ENCODE results near the gene VTCN1. TPM values are rescaled to one million over a fixed set of nuclear protein-coding genes. Genes with fewer than 3 reads are reported as not detected.

Gene VTCN1
- total RNA-seq, 1 experiment from 2014 or later = not detected

DNA sequence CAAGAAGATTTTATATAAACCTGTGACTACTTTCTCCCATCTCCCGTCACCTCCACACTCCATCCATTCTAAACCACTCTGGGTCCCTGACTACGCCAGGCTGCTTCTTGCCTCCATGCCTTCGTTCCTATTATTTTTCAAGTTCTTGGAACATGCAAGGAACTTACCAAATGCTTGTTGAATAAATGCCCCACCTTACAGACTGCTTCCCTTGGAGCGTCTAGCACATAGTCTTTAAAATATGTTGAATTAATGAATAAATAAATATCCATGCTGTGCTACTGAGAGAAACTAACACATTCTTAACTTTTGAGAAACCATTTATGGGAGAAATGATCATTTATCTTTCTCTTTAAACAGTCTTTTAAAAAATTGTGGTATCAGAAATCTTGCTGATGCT, 27.6 kb downstream of the VTCN1 start:
- no peak for DNase-seq
- H3K36me3 ChIP-seq (replicated peaks; ENCODE audit: control insufficient read depth, insufficient read depth, low read length) = no peaks in the 10 kb centered on the region
- no peaks in the 10 kb centered on the region for H3K27me3 ChIP-seq (ENCODE audit: control insufficient read depth, insufficient read depth, low read length)

DNA sequence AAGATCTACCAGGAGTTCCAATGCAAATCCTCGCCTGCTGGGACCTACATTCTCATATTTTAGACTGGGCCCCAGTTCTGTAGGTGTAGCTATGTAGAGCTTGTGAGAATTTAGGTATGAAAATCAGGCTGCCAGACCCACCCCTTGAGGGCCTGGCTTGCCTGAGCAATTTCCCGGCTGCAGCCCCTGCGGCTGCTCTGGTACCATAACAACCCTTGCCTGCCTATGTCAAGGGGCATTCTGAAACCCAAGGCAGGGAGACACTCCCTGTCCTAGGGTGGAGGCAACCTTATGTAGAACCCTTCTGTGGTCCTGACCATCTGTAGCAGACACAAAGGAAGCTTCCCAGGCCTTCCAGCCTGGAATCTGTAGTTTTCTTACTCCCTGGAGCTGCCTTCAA, 28.4 kb downstream of the VTCN1 start:
- no peaks in the 10 kb centered on the region for H3K27me3 ChIP-seq (ENCODE audit: control insufficient read depth, insufficient read depth, low read length)
- H3K4me3 ChIP-seq (ENCODE audit: insufficient read depth, low read depth, low read length) = no peak overlapping the region
- DNase-seq = no peak
- H3K36me3 ChIP-seq (replicated peaks; ENCODE audit: control insufficient read depth, insufficient read depth, low read length) = no peaks in the 10 kb centered on the region

More for the DNA sequence above, 27.6 kb downstream of the VTCN1 start:
- H3K4me3 ChIP-seq (ENCODE audit: insufficient read depth, low read depth, low read length) = no peak overlapping the region

DNA sequence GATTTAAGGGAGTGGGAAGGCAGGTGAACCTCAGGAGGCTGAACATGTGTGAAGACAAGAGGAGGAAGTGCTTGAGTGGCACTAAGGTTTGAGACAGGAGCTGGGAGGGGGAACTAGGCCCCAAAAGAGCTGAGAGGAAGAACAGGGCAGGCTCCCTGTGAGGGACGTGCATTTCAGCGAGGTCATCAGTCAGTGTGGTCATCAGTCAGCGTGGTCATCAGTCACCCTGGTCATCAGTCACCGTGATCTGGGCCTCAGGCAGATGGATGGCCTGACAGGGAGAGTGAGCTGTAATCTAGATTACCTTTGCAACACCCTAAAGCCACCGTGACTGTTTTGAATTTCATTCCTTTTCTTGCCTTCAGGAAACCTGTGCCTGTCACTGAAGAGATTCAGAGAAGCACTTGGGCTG, 29.1 kb downstream of the VTCN1 start:
- no peaks in the 10 kb centered on the region for H3K36me3 ChIP-seq (replicated peaks; ENCODE audit: control insufficient read depth, insufficient read depth, low read length)
- DNase-seq = no peak

DNA sequence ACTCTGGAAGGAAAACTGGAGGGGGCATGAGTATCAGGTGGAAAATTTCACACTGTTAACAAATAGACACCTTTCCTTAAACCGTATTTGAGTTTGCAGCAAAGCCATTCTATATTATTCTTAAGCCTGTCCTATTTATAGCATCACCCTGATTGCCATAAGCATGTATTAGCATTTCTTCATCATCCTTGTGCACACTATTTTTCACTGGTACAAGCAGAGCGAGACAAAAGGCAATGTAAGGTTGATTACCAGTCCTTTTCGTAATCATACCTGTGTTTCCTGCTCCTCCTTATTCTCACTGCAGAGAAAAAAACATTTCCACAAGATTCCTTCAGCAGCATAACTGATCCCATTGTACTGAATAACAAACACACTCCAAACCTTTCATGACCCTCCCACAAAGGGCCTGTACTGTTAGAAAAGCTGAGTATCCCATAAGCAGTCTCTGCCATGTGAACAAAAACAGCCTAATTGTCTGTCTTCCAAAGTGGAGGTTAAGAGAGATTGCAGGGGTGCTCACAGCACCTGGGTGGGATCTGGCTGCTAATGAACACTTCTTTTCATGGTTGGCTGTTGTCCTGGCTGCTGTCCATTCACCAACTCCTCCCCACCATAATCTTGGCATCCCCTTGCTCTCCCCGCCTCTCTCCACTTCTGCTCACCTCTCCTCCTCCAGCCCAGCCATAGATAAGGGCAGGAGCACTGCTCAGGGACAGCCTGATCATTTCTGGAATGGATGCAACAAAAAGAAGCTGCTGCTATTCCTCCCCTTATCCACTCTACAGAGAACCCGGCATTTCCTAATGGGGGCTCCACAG, 30.4 kb downstream of the VTCN1 start:
- Histone ChIP-seq H3K27me3 (ENCODE audit: control insufficient read depth, insufficient read depth, low read length) (no peaks in the 10 kb centered on the region), H3K4me3 (ENCODE audit: insufficient read depth, low read depth, low read length) (no peak overlapping the region), H3K36me3 (replicated peaks; ENCODE audit: control insufficient read depth, insufficient read depth, low read length) (no peaks in the 10 kb centered on the region)
- DNase-seq = no peak

More for the DNA sequence above, 29.1 kb downstream of the VTCN1 start:
- no peaks in the 10 kb centered on the region for H3K27me3 ChIP-seq (ENCODE audit: control insufficient read depth, insufficient read depth, low read length)
- no peak overlapping the region for H3K4me3 ChIP-seq (ENCODE audit: insufficient read depth, low read depth, low read length)

DNA sequence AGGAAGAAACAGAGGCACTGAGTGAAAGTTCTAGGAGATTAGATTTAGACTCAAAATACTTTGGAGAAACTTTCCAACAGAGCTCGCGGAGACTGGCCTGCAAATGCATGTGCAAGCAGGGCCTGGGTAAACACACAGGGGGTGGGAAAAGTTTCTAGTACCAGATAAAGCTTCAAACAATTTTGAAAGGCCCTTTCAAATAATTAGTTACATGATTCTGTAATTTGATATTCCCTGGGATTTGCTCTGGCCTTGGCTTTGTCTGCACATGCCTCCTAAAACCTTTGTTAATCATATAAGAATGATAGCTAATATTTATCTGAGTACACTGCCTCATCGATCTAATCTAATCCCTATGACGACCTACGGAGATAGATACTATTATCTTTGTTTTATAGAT, 31.3 kb downstream of the VTCN1 start:
- no peak for DNase-seq
- Histone ChIP-seq H3K36me3 (replicated peaks; ENCODE audit: control insufficient read depth, insufficient read depth, low read length) (no peaks in the 10 kb centered on the region), H3K4me3 (ENCODE audit: insufficient read depth, low read depth, low read length) (no peak overlapping the region), H3K27me3 (ENCODE audit: control insufficient read depth, insufficient read depth, low read length) (no peaks in the 10 kb centered on the region)

DNA sequence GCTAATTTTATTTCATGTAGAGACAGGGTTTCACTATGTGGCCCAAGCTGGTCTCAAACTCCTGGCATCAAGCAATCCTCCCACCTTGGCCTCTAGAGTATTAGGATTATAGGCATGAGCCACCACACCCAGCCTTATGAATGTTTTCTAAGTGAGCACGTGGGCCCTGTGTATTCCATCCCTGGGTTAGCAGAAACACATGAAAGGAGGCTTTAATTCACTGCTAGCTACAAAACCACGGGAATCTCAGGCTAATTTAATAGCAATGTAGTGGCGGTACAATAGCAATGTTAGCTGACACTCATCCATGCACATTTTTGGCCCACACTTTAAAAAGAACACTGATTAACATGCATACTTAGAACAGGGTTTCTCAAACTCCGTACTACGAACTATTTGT, 32.0 kb downstream of the VTCN1 start:
- no peaks in the 10 kb centered on the region for H3K36me3 ChIP-seq (replicated peaks; ENCODE audit: control insufficient read depth, insufficient read depth, low read length)

DNA sequence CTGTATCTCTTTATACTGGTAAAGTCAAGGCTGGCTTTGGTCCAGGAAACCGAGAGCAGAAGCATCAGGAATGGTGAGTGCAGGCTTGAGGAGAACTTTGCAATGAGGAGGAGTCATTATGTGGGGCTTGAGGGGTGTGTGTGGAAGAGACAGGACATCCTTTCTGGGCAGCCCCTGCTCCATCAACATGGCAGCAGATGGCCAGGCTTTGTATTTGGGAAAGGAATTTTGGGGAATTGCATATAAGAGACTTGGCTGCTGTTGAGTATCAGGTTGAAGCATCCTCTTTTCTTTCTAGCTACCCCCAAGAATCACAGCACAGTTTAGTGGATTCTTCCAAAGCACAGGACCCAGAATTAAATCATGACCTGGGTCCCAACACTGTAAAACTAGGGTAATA, 33.4 kb downstream of the VTCN1 start:
- no peaks in the 10 kb centered on the region for H3K27me3 ChIP-seq (ENCODE audit: control insufficient read depth, insufficient read depth, low read length)
- H3K4me3 ChIP-seq (ENCODE audit: insufficient read depth, low read depth, low read length) = no peak overlapping the region
- no peaks in the 10 kb centered on the region for H3K36me3 ChIP-seq (replicated peaks; ENCODE audit: control insufficient read depth, insufficient read depth, low read length)
- no peak for DNase-seq

More for the DNA sequence above, 32.0 kb downstream of the VTCN1 start:
- no peak overlapping the region for H3K4me3 ChIP-seq (ENCODE audit: insufficient read depth, low read depth, low read length)
- no peak for DNase-seq
- H3K27me3 ChIP-seq (ENCODE audit: control insufficient read depth, insufficient read depth, low read length) = no peaks in the 10 kb centered on the region

DNA sequence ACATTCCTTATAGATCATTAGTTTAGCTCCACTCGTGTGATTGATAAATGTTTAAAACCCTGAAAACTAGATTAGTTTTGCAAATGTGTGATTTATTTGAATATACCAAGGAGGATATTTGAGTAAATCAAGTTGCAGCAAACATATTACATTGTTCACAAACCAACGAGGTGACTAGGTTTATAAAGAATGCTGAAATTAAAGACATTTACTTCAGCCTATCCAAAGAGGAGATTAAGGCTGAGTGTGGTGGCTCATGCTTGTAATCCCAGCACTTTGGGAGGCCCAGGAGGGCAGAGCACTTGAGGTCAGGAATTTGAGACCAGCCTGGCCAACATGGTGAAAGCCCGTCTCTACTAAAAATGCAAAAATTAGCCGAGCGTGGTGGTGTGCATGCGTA, 34.1 kb downstream of the VTCN1 start:
- no peak overlapping the region for H3K4me3 ChIP-seq (ENCODE audit: insufficient read depth, low read depth, low read length)
- H3K27me3 ChIP-seq (ENCODE audit: control insufficient read depth, insufficient read depth, low read length) = no peaks in the 10 kb centered on the region
- H3K36me3 ChIP-seq (replicated peaks; ENCODE audit: control insufficient read depth, insufficient read depth, low read length) = no peaks in the 10 kb centered on the region
- DNase-seq = no peak

DNA sequence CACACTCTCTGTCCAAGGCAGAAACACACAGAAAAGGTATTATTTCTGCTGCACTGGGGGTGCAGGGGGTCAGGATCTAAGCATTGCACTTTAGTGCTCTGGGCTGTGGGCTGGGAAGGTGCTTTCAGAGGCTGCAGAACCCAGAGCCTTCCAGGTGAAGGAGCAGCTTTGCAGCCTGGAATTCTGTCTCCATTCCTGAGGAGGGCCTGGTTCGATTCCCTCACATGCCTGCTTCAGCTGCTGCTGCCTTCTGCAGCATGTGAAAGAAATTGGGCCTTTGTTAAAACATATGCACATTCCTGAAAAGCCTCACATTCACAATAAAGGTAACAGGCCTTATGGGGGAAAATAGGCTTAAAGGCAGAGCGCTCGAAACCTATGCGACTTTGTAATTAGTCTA, 35.9 kb downstream of the VTCN1 start:
- no peak for DNase-seq
- H3K36me3 ChIP-seq (replicated peaks; ENCODE audit: control insufficient read depth, insufficient read depth, low read length) = no peaks in the 10 kb centered on the region
- no peaks in the 10 kb centered on the region for H3K27me3 ChIP-seq (ENCODE audit: control insufficient read depth, insufficient read depth, low read length)
- no peak overlapping the region for H3K4me3 ChIP-seq (ENCODE audit: insufficient read depth, low read depth, low read length)

DNA sequence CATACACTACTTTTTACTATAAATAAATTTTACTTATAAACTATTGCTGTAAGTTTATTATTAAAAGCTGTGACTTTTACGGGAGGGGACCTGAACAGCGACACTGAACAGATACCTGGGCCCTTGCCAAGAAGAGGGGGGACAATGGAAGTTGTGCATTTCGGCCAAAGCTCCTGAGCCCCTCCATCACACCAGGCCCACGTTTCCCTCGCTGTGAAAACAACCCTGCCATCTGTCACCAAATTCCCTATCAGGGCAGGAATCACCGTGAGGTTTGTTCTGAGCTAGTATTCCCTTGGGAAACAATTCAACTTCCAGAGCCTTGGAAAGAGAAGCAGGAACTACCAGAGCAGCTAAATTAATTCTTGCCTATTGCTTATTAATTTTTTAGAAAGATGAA, 37.0 kb downstream of the VTCN1 start:
- DNase-seq = no peak
- Histone ChIP-seq H3K36me3 (replicated peaks; ENCODE audit: control insufficient read depth, insufficient read depth, low read length) (no peaks in the 10 kb centered on the region), H3K4me3 (ENCODE audit: insufficient read depth, low read depth, low read length) (no peak overlapping the region), H3K27me3 (ENCODE audit: control insufficient read depth, insufficient read depth, low read length) (no peaks in the 10 kb centered on the region)

DNA sequence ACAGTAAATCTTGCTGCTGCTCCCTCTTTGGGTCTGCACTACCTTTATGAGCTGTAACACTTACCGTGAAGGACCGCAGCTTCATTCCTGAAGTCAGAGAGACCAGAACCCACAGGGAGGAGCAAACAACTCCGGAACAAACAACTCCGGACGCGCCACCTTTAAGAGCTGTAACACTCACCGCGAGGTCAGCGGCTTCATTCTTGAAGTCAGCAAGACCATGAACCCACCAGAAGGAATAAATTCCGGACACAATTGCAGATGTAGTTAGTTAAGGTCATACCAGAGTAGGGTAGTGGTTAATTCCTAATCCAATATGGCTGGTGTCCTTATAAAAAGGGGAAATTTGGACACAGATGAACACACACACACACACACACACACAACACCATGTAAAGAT, 37.7 kb downstream of the VTCN1 start:
- no peak overlapping the region for H3K4me3 ChIP-seq (ENCODE audit: insufficient read depth, low read depth, low read length)
- no peaks in the 10 kb centered on the region for H3K36me3 ChIP-seq (replicated peaks; ENCODE audit: control insufficient read depth, insufficient read depth, low read length)
- no peaks in the 10 kb centered on the region for H3K27me3 ChIP-seq (ENCODE audit: control insufficient read depth, insufficient read depth, low read length)
- no peak for DNase-seq

DNA sequence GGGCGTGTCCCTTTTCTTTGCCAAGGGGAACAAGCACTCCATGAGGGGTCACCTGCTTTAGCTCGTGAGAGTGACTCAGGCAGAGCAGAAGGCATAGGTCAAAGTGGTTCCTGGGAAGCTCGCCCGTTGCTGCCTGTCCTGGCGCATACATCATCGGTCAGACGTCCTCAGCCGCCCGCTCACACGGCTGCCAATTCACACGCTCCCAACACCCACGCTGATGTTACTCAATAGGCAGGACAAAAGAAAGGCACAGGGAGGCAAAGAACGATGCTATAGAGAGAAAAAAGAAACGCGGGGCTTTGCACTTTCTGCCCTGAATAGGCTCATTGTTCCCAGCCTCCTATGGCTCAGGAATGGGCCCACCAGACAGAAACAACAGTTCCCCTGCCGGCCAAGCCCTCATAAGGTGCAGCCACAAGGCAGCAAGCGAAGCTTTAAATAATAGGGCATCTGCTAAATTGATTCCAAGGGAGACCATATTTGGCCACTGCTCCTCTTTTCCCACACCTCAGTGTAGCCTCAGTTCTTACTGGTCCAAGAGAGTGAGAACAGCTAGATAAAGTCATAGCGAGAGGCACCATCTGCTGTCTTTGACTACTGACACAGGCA, 38.7 kb downstream of the VTCN1 start:
- DNase-seq = no peak

DNA sequence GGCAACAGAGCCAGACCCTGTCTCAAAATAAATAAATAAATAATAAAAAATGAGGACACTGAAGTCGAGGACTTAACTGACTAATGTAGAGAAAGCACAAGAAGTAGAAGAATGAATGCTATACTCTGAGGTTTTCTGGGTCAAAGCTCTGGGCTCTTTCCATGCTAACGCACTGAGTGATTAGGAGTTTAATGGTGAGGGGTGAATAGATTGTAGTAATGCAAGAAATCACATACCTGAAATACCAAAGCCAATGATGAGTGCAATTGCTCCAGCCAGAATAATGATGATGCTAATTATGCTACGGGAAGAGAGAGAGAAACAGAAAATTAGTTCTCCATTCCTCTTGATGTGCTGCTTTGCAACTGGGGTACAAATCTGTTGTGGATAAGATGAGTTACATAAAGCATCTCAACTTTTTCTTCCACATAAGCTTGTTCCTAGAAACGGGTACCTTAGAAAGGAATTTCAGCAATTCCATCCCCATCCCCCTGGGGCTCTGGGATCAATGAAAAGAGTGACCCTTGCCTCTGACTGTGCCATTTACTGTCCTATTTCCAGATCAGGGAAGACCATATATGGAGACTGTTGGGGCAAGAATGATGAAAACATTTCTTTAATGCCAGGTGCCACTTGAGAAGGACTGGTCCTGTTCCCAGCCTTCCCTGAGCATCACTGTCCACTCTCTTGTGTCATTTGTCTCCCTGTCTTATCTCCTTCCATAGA, 40.7 kb downstream of the VTCN1 start:
- Histone ChIP-seq H3K4me3 (ENCODE audit: insufficient read depth, low read depth, low read length) (no peak overlapping the region), H3K36me3 (replicated peaks; ENCODE audit: control insufficient read depth, insufficient read depth, low read length) (no peaks in the 10 kb centered on the region), H3K27me3 (ENCODE audit: control insufficient read depth, insufficient read depth, low read length) (no peaks in the 10 kb centered on the region)
- DNase-seq = no peak

More for the DNA sequence above, 38.7 kb downstream of the VTCN1 start:
- Histone ChIP-seq H3K27me3 (ENCODE audit: control insufficient read depth, insufficient read depth, low read length) (no peaks in the 10 kb centered on the region), H3K4me3 (ENCODE audit: insufficient read depth, low read depth, low read length) (no peak overlapping the region), H3K36me3 (replicated peaks; ENCODE audit: control insufficient read depth, insufficient read depth, low read length) (no peaks in the 10 kb centered on the region)

DNA sequence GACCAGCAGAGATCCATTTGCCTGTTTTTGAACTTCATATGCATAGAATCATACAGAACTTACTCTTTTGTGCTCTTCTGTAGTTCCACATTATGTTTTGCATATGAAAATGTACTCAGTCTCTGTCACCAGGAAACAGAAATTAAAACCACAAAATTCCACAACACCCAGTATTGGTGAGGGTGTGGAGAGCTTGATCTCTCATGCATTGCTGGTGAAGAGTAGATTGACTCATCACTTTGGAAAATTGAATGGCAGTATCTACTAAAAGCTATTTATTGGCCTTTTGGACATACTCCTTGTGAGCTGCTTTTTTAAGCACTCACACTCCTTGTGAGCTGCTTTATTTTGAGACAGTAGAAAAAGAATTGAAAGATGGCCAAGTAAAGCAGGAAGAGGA, 43.3 kb downstream of the VTCN1 start:
- Histone ChIP-seq H3K27me3 (ENCODE audit: control insufficient read depth, insufficient read depth, low read length) (no peaks in the 10 kb centered on the region), H3K4me3 (ENCODE audit: insufficient read depth, low read depth, low read length) (no peak overlapping the region), H3K36me3 (replicated peaks; ENCODE audit: control insufficient read depth, insufficient read depth, low read length) (no peaks in the 10 kb centered on the region)
- no peak for DNase-seq

DNA sequence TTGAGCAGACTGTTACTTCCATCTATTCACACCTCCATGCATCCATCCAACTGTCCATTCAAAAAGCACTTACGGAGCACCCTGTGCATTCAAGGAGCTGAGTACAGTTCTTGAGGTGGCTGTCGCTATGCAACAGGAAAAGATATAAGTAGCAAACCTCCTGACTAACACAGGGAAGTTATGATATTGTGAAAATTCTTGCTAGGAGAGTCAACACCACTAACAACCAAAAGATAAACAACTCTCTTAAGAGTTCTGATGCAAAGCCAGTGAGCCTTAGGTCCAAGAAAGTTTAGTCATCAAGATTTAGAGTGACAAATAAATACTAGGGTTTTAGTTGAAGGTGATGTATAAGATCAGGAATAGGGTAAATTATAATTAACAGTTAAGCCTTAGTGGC, 44.7 kb downstream of the VTCN1 start:
- no peak for DNase-seq
- Histone ChIP-seq H3K4me3 (ENCODE audit: insufficient read depth, low read depth, low read length) (no peak overlapping the region), H3K27me3 (ENCODE audit: control insufficient read depth, insufficient read depth, low read length) (no peaks in the 10 kb centered on the region), H3K36me3 (replicated peaks; ENCODE audit: control insufficient read depth, insufficient read depth, low read length) (no peaks in the 10 kb centered on the region)

All from H7 (cell line).